Esophagus (tissue), 2 donors: ENCODE measurements around the gene ITGAL. TPM values are rescaled to one million over a fixed set of nuclear protein-coding genes. Genes with fewer than 3 reads are reported as not detected.

Experiments
- H3K27ac ChIP-seq, 2 donors: one replicate each; pipeline ENCODE4 v1.5.1; 2013; ENCODE audit warnings: low read depth in 2 of 2, mild to moderate bottlenecking in 2 of 2, inconsistent platforms in 1 of 2, low read length in 1 of 2, moderate library complexity in 1 of 2
- H3K27me3 ChIP-seq, 2 donors: one replicate each; pipeline ENCODE4 v1.6.1; 2013; ENCODE audit warnings: low read length in 2 of 2, control low read depth in 1 of 2, mild to moderate bottlenecking in 1 of 2; ENCODE audit not compliant: insufficient read depth in 2 of 2, control insufficient read depth in 1 of 2
- H3K36me3 ChIP-seq, 2 donors: one replicate each; pipeline ENCODE4 v1.6.1; 2013; ENCODE audit warnings: low read length in 1 of 2; ENCODE audit not compliant: control insufficient read depth in 2 of 2, insufficient read depth in 2 of 2
- H3K4me1 ChIP-seq, 2 donors: one replicate each; pipeline ENCODE4 v1.6.1; 2013; ENCODE audit warnings: low read length in 1 of 2; ENCODE audit not compliant: control insufficient read depth in 2 of 2, insufficient read depth in 2 of 2
- H3K4me3 ChIP-seq, 2 donors: one replicate each; pipeline ENCODE4 v1.5.1; 2013; ENCODE audit warnings: low read length in 2 of 2, mild to moderate bottlenecking in 2 of 2, low read depth in 1 of 2, moderate library complexity in 1 of 2
- H3K9me3 ChIP-seq, 2 donors: one replicate each; pipeline ENCODE4 v1.6.1; 2013; ENCODE audit warnings: mild to moderate bottlenecking in 2 of 2, low read depth in 1 of 2, low read length in 1 of 2, moderate library complexity in 1 of 2; ENCODE audit not compliant: control insufficient read depth in 2 of 2, insufficient read depth in 1 of 2
- WGBS, 2 donors: extraction: QIAGEN DNeasy Blood & Tissue Kit; methylation state at CpG; one replicate each; pipeline ENCODE4 v1.1.7; 2013; 5-methylcytosine and 5-hydroxymethylcytosine counted together
- polyA plus RNA-seq, 2 donors: library from polyadenylated mRNA; stranded (reverse); fragments of 200-250 nt; gene quantifications; one replicate each; pipeline ENCODE4 v1.2.3, GENCODE V29; 2013
- donor health status: healthy with polysubstance abuse.
- donor health status: Bipolar disorder and iron deficiency.

ITGAL gene
- polyA plus RNA-seq, 2 donors, result 2.2 to 2.5 TPM

- Histone ChIP-seq H3K4me3 (no peak overlapping the region), H3K36me3 (peaks cover 3 to 15% of the 10 kb centered on the region in 2 donors), H3K4me1 (peaks cover 3 to 5% of the 10 kb centered on the region in 2 donors), H3K9me3 (no peaks in the 10 kb centered on the region), H3K27ac (no peak overlapping the region), H3K27me3 (no peaks in the 10 kb centered on the region)
- WGBS, 2 donors, result 83 to 88% methylated on average over 2 of the region's 2 CpGs
Observed at GRCh38 chr16:30553393-30553899, 80.9 kb downstream of the ITGAL start.

GRCh38 chr16:30554557-30555314 lies 82.2 kb downstream of the ITGAL start:
- H3K36me3 ChIP-seq, result peaks cover 3 to 15% of the 10 kb centered on the region in 2 donors
- H3K4me1 ChIP-seq, result peaks cover 3 to 5% of the 10 kb centered on the region in 2 donors
- H3K4me3 ChIP-seq, result no peak overlapping the region
- H3K9me3 ChIP-seq, result no peaks in the 10 kb centered on the region
- 91 to 96% methylated on average over 18 of the region's 18 CpGs for WGBS, 2 donors
- H3K27ac ChIP-seq, result no peak overlapping the region
- H3K27me3 ChIP-seq, result no peaks in the 10 kb centered on the region

GRCh38 chr16:30555315-30556124 lies 83.0 kb downstream of the ITGAL start:
- H3K4me1 ChIP-seq, result peaks cover 3 to 5% of the 10 kb centered on the region in 2 donors
- 95 to 96% methylated on average over 67 to 69 of the region's 69 CpGs for WGBS, 2 donors
- no peaks in the 10 kb centered on the region for H3K9me3 ChIP-seq
- H3K4me3 ChIP-seq, result no peak overlapping the region
- no peak overlapping the region for H3K27ac ChIP-seq
- no peaks in the 10 kb centered on the region for H3K27me3 ChIP-seq
- peaks cover 3 to 15% of the 10 kb centered on the region in 2 donors for H3K36me3 ChIP-seq

- H3K4me1 ChIP-seq, result peaks cover 3 to 5% of the 10 kb centered on the region in 2 donors
- no peaks in the 10 kb centered on the region for H3K27me3 ChIP-seq
- 55 to 60% methylated on average over 10 of the region's 10 CpGs for WGBS, 2 donors
- H3K9me3 ChIP-seq, result no peaks in the 10 kb centered on the region
- no peak overlapping the region for H3K4me3 ChIP-seq
- H3K27ac ChIP-seq, result no peak overlapping the region
- H3K36me3 ChIP-seq, result peaks cover 3 to 15% of the 10 kb centered on the region in 2 donors
Observed at GRCh38 chr16:30556125-30556473, 83.6 kb downstream of the ITGAL start.

- WGBS, 2 donors, result 0 to 1% methylated on average over 17 of the region's 17 CpGs
- Histone ChIP-seq H3K4me1 (peaks cover 3 to 5% of the 10 kb centered on the region in 2 donors), H3K36me3 (peaks cover 3 to 15% of the 10 kb centered on the region in 2 donors), H3K4me3 (peak overlapping the region; percentile 80 to 90), H3K27ac (peak overlapping the region; percentile 94 to 95), H3K9me3 (no peaks in the 10 kb centered on the region), H3K27me3 (no peaks in the 10 kb centered on the region)
Observed at GRCh38 chr16:30557707-30557956, 85.1 kb downstream of the ITGAL start.

- no peaks in the 10 kb centered on the region for H3K27me3 ChIP-seq
- H3K36me3 ChIP-seq, result peaks cover 3 to 15% of the 10 kb centered on the region in 2 donors
- peaks cover 3 to 4% of the 10 kb centered on the region in 2 donors for H3K4me1 ChIP-seq
- 0% methylated on average over 72 to 74 of the region's 74 CpGs for WGBS, 2 donors
- no peaks in the 10 kb centered on the region for H3K9me3 ChIP-seq
- peak within 1 kb of the TSS; percentile 94 to 95 for H3K27ac ChIP-seq
- H3K4me3 ChIP-seq, result peak within 1 kb of the TSS; percentile 80 to 90
Observed at GRCh38 chr16:30557957-30558788, 85.6 kb downstream of the ITGAL start, which contains the start of gene ZNF764. Gene ZNF764, minus strand, starts transcription at chr16:30558374. Its CDS starts 192 bp downstream, at chr16:30558182.

GRCh38 chr16:30558789-30559377 lies 86.3 kb downstream of the ITGAL start:
- Histone ChIP-seq H3K4me1 (peaks cover 2 to 3% of the 10 kb centered on the region in 2 donors), H3K27me3 (no peaks in the 10 kb centered on the region), H3K36me3 (peaks cover 3 to 12% of the 10 kb centered on the region in 2 donors), H3K27ac (peak overlapping the region; percentile 86 to 87), H3K9me3 (no peaks in the 10 kb centered on the region), H3K4me3 (peak overlapping the region; percentile 7 to 80)
- 84 to 86% methylated on average over 21 of the region's 21 CpGs for WGBS, 2 donors

GRCh38 chr16:30559690-30560089 lies 87.1 kb downstream of the ITGAL start:
- Histone ChIP-seq H3K36me3 (peaks cover 0 to 12% of the 10 kb centered on the region in 2 donors), H3K27me3 (no peaks in the 10 kb centered on the region), H3K27ac (no peak overlapping the region), H3K4me3 (no peak overlapping the region), H3K4me1 (peaks cover 2 to 3% of the 10 kb centered on the region in 2 donors), H3K9me3 (no peaks in the 10 kb centered on the region)
- 89 to 97% methylated on average over 6 of the region's 6 CpGs for WGBS, 2 donors
